HG02840 (cell line): ENCODE results near the gene ECSIT.
"Not testable (repeated sequence)": the region's sequence is repeated elsewhere in the genome, so short reads cannot be mapped to it uniquely, and the experiment has no call there.

Source experiments
- ATAC-seq: cut with Tn5 transposase; IDR thresholded peaks from one replicate; pipeline ENCODE4 v1.9.1; 2021; ENCODE audit warnings: mild to moderate bottlenecking, moderate library complexity, moderate number of reproducible peaks; ENCODE audit not compliant: unreplicated experiment, low FRiP score

ECSIT gene

DNA sequence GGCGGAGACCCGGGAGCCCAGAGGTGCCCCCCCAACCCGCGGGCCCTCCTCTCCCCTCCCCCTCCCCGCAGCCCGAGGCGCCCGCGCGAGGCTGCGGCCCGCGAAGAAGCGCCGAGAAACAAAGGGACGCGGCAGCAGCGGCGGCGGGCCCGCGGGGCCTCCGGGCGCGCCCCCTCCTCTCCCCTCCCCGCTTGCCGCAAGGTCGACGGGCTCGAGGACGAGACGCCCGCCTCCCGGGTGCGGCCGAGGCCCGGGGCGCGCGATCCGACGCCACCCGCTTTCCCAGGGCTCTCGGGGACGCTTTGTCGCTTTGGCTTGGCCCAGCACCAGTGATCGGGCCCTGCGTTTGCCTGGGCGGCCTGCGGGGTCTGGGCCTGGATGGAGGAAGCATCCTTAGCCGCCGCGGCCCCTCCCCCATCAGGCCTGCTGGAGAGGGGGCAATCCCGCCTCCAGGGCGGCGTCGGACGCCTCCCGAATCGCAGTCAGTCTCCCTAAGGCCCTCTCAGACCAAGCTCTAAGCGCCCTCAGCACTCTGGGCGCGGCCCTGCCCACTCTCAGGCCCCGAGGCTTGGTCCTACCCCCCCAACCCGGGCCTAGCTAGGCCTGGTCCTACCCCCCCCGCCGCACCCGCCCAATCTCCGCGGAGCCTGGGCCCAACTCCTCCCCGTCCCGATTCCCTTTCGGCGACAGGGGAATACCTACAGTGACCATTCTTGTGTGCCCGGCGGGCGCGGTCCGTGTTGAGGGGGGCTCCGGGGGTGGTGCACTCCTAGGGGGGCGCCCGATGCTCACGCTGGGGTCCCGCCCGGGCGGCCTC lies 48.8 kb downstream of the ECSIT start:
- ATAC-seq: no peak

DNA sequence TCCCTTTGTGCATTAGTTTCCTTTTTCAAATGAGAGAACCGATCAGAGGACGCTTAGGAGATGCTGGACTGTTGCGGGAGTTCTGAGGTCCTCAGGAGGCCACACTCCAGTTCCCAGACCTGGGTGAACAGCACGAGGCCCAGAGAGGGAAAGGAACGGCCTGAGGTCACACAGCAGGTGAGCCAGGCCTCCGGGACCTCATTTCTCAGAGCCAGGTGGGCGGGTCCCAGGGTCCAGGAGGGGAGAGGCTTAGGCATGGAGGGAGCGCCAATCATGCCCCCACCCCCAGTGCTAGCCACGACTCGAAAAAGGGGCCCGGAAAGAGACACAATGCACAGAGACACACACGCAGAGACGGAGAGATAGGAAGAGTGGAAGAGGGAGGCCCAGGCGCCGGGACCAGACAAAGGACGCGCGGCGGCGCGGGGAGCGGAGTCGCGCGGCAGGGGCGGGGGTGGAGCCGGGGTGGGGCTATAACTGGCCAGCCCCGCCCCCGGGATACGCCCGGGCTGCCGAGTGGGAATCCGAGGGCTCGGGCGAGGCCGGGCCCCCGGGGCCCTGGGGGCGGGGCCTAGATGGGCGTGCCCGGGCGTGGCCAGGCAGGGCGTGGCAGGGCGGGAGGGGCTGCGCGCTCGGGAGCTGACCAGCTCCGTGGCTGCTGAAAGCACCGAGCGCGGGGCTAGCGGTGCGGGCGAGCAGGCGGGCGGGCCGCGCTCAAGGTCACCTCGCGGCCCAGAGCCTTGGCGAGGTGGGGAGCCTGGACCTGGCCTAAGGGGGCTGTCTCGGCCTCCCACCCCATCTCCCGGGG lies 49.6 kb downstream of the ECSIT start:
- ATAC-seq: no peak

DNA sequence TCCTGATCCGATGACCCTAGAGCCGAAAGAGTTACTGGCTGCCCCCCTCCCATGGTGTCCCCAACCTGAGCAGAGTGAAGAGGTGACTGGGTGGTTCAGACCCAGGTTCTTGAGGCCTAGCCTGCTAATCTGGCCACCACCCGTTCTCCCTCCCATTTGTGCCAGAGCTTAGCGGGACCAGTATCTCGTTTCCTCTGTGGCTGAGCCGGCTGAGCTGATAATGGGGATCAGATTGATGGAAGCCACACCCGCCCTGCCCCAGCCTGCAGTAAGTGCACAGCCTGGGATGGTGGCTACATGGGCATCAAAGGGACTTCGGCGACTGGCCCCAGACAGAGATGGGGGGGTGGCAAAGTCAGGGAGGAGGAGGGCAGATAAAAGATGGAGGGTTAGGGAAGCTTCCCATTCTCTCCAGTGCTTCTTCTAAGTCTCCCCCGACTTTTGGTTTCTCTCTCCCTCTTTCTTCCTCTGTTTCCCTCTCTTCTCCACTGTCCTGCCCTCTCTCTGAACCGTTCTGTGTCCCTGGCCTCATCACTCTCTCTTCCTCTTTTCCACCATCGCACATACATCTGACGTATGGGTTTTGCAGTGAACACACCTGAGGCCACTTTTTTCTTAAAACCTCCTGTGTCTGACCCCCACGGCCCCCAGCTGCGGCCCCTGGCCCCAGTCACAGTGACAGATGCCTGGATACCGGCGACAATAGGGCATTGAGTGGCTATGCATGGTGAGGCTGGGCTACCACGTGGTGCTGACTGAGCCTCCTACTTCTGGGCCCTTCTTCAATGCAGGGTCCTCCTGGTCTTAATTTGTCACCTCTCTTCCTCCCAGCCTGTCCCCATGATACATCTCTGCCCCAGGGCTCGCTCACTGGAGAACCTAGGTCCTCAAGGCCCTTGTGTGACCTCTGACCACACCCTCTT lies 50.5 kb downstream of the ECSIT start:
- no peak for ATAC-seq

DNA sequence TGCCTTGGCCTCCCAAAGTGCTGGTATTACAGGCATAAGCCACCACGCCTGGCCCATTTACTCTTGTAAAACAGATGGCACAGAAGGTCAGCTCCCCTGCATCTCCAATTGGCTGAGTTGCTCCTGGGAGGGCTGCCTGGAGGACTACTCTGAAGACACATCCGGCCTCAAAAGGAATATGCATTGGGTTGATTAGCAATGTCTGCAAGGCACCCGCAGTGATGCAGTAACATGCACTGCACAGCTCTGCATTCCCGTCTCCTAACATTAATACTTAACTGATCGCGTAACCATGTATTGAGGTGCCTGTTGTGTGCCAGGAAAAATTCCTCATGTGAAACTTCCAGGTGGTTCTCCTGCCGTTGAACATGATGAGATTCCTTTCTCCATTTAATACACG lies 53.1 kb downstream of the ECSIT start:
- no peak for ATAC-seq

DNA sequence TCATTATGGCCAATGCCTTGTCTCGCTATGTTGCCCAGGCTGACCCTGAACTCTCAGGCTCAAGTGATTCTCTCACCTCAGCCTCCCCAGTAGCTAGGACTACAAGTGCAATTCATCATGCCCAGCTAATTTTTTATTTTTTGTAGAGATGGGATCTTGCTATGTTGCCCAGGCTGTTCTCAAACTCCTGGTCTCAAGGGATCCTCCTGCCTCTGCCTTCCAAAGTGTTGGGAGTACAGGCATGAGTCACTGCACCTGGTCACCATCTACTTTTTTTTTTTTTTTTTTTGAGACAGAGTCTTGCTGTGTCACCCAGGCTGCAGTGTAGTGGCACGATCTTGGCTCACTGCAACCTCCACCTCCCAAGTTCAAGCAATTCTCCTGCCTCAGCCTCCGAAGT lies 53.6 kb downstream of the ECSIT start:
- ATAC-seq: not testable (repeated sequence)

DNA sequence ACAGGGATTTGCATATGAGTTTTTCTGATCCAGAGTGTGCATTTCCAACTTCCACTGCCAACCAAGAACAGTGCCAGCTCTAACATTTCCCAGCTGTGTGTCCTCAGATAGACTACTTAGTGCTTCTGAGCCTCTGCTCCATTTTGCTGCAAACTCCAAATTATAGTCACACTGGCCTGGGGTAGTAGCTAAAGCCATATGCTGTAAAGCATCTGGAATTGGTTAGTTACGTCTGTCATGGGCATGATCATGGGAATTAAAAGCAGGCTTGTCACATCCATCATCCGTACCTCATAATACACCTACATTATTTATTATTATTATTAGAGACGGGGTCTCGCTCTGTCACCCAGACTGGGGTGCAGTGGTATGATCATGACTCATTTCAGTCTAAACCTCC lies 55.2 kb downstream of the ECSIT start:
- no peak for ATAC-seq

DNA sequence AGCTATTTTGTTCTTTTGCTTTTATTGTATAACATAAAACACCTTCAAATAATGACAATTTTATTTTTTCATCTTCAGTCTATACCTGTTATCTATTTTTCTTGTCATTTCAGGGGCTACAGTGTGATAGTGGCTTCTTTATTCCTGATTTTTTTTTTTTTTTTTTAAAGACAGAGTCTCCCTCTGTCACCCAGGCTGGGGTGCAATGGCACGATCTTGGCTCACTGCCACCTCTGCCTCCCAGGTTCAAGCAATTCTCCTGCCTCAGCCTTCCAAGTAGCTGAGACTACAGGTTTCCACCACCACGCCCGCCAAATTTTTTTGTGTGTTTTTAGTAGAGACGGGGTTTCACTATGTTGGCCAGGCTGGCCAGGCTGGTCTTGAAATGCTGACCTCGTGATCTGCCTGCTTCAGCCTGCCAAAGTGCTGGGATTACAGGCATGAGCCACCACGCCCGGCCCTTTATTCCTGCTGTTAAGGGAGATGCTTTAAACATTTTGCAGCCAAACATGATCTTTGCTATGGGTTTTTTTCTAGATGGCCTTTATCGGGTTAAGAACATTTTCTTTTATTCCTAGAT lies 60.6 kb downstream of the ECSIT start:
- not testable (repeated sequence) for ATAC-seq

DNA sequence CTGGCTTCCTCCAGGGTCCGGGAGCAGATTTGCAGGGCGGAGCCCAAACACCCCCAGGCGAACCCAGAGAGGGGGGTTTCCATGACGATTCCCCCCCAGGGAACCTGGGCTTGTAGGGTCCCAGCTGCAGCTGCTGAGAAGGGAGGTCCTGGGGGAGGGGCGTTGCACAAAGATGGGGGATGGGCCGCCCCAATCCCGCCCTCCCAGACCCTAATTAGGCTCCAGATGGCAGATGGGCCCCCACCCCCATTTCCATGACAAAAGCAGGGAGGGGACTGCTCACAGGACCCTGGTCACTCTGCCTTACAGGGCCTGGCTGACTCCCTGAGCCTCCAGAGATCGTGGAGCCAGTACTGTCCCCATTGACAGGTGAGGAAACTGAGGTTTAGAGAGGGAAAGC lies 63.3 kb downstream of the ECSIT start:
- ATAC-seq: no peak

DNA sequence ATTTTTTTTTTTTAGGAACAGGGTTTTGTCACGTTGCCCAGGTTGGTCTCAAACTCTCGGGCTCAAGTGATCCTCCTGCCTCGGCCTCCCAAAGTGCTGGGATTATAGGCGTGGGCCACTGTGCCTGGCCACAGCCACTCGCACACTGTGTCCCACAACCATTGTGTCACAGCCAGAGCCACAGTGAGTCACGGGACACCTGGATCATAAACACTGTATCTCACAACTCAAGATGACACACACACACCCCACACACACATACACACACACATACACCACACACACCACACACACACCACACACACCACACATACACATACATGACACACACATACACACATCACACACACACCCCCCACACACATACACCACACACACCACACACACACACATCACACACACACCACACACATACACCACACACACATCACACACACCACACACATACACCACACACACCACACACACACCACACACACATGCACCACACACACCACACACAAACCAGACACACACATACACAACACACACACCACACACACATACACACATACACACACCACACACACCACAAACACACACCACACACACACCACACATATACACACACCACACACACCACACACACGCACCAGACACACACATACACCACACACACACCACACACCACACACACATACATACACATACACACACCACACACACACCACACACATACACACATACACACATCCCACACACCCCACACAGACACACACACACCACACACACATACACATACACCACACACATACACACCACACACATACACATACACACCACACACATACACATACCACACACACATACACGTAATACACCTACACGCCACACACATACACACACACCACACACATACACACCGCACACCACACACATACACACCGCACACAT lies 64.3 kb downstream of the ECSIT start:
- ATAC-seq: no peak

DNA sequence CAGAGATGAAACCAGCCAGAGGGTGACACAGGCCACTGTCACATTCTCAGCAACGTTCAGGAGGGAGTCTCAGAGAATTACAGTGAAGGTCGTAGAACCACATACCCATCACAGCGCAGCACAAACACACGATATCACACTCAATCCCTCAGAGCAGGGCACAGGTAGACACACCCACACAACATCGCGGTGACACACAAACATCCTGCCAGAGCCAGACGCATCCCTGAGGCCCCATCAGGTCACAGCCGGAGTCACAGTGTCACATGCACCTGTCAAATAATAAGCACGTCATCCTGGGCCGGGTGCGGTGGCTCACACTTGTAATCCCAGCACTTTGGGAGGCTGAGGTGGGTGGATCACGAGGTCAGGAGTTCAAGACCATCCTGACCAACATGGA lies 65.5 kb downstream of the ECSIT start:
- no peak for ATAC-seq

DNA sequence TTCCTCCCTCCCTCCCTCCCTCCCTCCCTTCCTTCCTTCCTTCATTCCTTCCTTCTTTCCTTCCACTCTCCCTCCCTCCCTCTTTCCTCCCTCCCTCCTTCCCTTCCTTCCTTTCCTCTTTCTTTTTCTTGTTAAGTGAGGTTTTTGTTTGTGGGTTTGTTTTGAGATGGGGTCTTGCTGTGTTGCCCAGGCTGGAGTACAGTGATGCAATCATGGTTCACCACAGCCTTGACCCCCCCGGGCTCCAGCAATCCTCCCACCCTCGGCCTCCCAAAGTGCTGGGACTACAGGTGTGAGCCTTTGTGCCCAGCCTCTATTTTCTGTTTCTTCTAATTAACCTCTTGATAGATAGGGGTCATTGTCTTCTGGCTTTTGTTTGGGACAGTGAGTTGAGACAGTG lies 67.5 kb downstream of the ECSIT start:
- ATAC-seq: no peak

DNA sequence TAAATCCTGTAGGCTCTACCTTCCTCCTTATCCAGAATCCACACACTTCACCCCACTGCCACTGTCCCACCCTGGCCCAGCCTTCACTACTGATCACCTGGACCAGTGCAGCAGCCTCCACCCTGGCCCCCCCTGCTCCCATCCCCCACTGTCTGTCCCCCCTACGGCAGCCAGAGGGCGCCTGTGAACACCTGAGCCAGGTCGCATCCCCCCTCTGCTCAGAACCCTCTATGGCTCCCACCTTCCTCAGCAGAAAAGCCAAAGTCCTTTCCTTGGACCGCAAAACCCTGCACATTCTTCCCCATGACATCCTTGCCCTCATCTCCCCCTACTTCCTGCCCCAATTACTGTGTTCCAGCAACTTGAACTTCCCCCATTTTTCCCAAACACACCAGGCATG lies 68.7 kb downstream of the ECSIT start:
- ATAC-seq: no peak

DNA sequence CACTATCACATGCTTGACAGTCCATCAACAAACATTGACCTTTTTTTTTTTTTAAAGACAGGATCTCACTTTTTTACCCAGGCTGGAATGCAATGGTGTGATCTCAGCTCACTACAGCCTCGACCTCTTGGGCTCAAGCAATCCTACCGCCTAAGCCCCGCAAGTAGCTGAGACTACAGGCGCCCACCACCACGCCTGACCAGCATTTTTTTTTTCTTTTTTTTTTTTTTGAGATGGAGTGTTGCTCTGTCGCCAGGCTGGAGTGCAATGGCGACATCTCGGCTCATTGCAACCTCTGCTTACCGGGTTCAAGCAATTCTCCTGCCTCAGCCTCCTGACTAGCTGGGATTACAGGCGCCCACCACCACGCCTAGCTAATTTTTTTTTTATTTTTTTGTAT lies 70.0 kb downstream of the ECSIT start:
- not testable (repeated sequence) for ATAC-seq

DNA sequence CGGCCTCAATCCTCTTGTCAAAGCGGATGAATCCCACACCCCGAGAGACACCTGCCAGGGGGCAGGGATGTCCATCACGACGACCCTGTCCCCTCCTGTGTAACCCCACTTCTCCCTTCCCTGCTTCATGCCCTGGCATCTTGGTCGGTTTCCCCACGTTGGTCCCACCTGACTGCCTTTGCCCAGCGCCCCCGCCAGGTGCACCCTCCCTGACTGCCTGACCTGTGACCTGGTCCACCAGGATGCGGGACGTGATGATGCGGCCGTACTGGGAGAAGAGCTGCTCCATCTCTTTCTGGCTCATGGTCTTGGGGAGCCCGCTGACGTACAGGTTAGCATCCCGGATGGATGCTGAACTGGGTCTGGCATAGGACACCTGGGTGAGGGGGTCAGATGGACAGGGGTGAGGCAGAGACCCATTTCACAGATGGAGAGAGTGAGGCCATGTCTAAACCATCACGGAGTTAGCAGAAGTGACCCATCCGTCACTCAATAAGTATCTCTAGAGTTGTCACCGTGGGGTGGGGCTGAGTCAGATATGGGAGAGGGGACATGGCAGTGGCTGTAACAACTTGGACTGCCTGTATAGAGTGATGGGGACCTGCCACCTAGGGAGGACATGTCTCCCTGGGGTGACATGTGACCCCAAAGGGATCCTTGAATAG lies 70.6 kb downstream of the ECSIT start:
- ATAC-seq: no peak

DNA sequence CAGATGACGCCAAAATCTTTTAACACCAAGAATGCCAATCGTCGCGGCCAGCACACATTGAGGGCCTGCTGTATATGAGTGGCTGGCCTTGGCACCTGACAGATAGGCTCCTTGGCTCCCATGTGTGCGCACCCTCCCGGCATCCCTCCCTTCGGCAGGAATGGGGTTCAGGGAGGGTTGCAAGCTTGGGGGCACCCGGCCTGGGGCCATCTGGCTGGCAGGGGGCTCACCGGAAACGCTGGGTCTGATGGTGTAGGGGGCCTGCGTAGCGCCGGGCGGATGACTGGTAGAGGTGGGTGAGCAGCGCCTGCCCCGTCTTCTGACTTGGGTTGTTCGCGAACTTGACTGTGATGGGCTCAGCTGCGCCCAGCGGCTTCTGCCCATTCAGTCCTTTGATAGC lies 71.1 kb downstream of the ECSIT start:
- ATAC-seq: no peak

DNA sequence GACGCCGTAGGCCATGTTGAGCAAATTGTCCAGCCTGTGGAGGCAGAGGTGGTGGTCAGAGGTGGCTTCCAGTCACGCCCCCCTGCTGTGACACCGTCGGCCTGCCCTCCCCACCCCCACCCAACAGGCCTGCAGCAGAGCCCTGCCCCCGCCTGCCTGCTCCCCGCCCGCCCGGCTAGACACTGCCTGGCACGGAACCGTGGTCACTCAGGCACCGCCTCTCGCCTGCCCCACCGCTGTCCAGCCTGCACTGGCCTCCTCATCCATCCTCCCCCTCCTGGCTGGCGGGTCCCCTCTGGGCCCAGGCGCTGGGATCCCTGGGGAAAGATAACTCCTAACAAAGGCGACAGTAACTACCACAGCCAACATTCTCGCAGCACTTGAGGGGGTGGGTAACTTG lies 71.8 kb downstream of the ECSIT start:
- ATAC-seq: no peak

DNA sequence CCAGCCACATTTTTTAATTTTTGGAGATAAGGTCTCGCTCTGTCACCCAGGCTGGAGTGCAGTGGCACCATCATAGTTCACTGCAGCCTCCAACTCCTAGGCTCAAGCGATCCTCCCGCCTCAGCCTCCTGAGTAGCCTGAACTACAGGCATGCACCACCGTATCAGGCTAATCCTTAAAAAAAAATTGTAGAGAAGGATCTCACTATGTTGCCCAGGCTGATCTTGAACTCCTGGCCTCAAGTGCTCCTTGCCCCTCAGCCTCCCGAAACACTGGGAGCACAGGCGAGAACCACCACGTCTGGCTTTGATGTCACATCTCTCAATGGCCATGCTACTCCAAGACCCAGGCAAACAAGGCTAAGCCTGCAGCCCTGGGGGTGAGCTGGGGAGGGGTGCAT lies 72.3 kb downstream of the ECSIT start:
- ATAC-seq: no peak
